Body of pancreas (tissue), 4 donors: ENCODE measurements around the gene NCF4.

ENCODE experiments used
- POLR2A ChIP-seq, 3 donors: fragments of 450-650 bp; IDR thresholded peaks; one replicate each; pipeline ENCODE4 v1.6.1; 2016; ENCODE audit warnings: antibody characterized with exemption in 3 of 3, mild to moderate bottlenecking in 2 of 3
- TF ChIP-seq, protein P1 (sequence below), 7 experiments: fragments of 450-650 bp in 4 of 7; fragments of 200-600 bp in 3 of 7; sonication (generic) in 3 of 7; IDR thresholded peaks; one replicate each; pipeline ENCODE4 v1.5.1; 2016 to 2019; ENCODE audit warnings: antibody characterized with exemption in 7 of 7

DNA sequence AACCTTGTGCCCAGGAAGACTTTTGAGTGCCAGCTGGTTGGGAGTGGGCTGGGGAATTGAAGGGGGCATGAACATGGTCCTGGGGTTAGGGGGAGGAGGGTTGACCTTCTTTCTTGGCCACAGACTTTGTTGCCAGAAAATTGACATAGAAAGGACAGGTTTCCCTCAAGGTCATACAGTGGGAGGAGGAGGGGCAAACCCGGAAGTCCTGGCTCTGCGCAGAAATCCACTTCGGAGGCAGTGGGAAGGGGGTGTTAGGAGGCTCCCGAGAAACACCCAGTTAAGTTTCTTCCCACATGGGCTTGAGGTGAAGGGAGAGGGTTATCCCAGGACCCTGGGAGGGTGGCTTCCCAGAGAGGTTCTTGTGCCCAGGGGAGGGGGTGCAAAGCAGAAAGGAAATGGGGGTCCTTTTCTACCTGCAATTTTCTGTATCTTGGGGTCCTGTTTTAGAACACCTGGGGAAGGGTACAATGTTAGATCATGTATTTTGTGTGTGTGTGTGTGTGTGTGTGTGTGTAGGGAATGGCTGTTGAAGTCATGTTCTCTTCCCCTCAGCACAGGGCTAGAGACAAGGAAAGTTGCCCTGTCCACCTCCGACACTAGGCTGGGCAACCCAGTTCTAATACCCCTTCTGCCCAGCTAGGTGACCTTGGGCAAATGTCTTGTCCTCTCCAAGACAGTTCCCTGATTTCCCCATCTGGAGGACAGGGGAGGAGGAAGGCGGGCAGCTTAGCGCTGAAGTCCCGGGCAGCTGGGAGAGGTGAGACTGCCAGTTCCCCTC lies 45.1 kb upstream of the NCF4 start:
- TF ChIP-seq, protein P1, sequence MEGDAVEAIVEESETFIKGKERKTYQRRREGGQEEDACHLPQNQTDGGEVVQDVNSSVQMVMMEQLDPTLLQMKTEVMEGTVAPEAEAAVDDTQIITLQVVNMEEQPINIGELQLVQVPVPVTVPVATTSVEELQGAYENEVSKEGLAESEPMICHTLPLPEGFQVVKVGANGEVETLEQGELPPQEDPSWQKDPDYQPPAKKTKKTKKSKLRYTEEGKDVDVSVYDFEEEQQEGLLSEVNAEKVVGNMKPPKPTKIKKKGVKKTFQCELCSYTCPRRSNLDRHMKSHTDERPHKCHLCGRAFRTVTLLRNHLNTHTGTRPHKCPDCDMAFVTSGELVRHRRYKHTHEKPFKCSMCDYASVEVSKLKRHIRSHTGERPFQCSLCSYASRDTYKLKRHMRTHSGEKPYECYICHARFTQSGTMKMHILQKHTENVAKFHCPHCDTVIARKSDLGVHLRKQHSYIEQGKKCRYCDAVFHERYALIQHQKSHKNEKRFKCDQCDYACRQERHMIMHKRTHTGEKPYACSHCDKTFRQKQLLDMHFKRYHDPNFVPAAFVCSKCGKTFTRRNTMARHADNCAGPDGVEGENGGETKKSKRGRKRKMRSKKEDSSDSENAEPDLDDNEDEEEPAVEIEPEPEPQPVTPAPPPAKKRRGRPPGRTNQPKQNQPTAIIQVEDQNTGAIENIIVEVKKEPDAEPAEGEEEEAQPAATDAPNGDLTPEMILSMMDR (IDR thresholded peaks at IDR 0.05): no peak
- TF ChIP-seq POLR2A (IDR thresholded peaks at IDR 0.05): no peak
